RPMI8226 (cell line): ENCODE data around the gene CELF2.

Experiments
- DNase-seq: peaks from one replicate; pipeline ENCODE4 v3.0.0-alpha.2; 2015

The CELF2 gene

DNA sequence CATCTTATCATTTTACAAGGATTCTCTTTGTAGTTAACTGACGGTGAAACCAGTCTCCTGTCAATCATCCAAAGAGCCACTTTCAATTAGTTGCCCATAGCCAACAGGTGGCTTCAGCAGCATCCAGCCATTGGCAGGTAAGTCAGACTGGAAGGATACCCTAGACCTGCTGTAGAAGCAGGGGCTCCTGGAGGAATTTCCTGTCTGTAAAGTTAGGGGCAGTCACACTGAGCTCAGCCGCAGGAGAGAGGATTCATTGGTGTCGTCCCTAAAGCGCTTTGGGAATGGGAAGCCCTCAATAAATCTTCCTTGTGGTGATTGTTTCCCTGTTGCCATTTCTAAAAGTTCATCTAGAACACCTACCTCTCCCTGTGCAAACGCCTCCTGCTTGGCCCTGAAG lies 140.4 kb downstream of the CELF2 start:
- no peak for DNase-seq

DNA sequence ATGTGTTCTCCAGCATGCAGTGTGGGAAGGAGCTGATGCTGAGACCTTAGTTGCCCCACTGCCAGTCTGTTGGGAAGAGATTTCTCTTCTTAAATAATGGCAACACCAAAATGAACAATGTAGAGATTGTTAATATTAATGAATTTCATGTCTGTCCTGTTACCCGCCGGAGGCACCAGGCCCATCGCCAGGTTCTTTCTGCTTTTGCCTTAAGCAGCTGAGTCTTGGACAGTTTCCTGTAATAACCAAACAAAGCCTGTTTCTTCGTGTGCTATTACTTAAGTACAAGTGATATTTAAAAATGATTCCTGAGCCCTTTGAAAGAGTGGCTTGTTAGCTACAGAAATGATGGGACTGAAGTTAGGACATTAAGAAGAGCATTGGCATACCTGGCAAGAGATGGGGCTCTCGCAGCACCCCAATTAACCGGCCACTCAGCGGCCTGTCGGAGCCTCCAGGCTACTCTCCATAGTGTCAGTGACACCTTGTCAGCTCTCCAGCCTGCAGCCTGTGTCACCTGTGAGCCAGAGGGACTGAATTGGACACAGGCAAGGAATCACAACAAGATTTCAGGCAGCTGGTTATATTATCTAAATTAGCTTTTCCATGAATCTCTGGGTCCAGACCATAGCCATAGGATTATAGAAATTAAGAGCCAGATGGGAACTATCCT lies 142.0 kb downstream of the CELF2 start:
- DNase-seq = no peak

DNA sequence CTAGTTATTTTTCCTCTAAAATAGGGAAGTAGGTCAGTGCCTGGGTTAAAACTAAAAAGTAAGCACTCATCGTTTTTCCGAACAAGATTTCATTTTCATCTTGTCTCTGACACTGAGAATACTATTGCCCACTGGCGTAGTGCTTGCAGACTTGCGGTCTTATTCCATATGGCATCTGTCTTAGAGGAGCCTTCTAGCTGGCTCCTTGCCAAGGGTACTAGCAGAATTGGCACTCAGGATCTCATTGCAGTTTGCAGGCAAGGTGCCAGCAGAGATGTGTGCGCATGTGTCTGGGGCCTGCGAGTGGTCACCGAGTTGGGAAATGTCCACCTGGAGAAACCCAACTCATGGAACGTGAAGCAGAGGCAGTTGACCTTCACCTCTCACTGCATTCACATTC lies 143.4 kb downstream of the CELF2 start:
- DNase-seq = peak; percentile 95

DNA sequence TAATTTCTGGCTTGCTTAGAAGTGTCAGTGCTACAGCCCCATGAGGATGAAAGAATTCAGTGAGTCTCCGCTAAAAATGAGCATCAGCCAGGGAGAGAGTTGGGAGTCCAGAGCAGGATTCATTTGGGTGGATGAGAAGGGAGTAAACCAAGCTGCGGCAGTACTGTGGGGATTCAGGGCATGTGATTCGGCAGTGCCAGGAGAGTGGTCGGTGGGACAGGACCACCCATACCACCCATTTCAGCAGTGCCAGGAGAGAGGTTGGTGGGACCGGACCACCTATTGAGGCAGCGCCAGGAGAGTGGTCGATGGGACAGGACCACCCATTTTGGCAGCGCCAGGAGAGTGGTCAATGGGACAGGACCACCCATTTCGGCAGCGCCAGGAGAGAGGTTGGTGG lies 144.2 kb downstream of the CELF2 start:
- DNase-seq = no peak

DNA sequence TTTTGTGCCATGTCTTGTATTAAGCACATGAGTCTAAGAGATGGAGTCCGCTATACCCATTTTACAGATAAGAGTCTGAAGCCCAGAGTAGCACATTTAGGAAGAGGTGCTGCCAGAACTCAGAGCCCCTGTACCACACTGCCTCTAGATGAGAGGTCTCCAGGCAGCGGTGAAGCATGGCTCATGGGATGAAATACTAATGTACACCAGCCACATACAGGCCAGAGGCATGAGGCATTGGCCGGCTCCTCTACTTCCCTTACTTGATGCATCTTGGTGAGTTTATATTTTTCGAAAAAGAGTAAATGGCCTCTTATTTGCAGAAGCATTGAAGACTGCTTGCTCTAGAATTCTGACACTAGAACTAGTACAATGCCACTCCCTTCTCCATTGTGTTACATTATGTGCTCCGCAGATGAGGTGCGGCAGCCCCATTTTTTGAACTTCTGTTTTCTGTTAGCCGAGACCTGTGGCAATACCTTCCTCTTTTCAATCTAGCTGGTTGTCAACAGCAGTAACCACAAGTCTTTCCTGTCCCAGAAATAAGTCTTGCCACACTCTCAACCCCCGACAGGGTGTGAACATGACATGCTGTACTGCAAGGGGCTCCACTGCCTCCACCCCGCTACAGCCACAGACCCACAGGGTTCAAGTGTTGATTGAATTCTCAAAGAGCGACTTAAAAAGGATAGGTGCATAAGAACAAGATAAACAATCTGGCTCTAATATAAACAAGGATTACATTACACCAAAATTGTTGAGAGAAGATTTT lies 145.3 kb downstream of the CELF2 start:
- DNase-seq = peak; percentile 85

DNA sequence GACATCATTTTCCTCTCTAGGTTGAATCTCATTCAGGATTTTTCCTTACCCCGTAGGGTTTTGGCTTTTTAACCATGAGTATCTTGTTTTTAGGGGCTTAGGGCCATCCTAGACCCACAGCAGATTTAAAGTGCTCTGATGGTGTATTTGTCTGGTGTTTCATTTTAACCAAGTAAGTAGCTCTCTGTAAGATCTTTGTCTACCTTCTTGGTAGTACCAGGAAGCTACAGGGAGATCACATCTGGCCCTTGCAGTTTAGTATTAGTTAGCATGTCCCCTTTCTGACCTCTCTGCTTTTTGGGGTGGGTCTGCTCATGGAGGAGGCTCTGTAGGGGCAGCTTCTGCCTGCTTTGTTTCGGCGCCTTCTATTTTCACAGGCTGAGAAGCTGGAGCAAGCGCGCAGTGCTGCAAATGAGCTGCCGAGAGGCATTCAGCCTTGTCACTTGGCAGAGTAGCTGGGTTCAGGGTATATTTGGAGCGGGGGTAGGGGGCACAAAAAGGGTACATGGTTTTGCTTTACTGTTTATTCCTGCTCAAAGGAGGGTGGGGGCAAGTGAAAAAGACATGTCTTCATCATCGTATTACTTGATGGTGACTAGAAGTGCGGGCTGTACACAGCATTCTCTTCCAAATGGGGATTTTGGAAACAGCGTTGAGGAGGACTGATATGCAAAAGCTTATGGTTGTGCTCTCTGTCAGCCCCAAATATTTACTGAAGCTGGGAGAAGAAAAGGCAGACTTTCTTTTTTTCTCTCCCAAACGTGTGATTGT lies 146.3 kb downstream of the CELF2 start:
- peak; percentile 32 for DNase-seq

DNA sequence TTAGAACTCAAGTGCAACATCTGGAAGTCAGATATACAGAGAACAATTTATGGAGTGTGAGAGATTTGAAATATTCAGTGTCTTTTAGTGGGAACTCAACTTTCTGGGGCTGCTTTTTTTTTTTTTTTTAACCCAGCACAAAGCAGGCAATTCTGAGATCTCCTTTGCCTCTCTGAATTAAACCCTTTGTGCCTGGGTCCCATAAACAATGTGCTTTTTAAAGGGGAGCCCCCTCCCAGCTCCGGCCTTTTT lies 146.8 kb downstream of the CELF2 start:
- DNase-seq = no peak

DNA sequence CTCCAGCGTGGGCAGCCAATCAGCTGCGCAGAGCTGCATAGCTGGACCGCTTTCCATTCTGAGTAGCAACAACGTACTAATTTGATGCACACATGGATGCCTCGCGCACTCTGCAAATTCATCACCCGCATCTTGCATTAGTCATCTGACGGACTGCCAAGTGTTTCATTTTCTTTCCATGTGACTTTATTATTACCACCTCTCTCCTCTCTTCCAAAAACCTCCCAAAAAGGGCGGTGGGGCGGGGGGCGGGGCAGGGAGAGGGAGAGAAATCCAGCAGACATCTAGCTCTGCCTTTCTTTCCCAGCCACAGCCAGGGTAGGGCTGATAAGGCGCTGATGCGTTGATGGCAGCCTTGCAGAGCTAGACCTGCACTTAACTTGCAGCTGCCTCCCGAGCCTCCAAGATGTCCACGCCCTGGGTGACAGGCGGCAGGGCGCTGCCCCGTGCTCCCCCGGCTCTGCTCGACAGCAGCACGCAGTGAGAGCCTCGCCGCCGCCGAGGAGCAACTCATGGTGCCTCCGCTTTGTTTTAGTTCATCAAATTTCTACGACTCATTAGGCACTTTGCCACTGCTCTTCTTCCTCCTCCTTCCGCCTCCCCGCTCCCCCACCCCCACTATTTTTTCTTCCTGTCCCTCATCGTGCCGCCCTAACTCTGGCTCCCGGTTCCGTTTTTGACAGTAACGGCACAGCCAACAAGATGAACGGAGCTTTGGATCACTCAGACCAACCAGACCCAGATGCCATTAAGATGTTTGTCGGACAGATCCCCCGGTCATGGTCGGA lies 147.3 kb downstream of the CELF2 start:
- DNase-seq = peak; percentile 77

DNA sequence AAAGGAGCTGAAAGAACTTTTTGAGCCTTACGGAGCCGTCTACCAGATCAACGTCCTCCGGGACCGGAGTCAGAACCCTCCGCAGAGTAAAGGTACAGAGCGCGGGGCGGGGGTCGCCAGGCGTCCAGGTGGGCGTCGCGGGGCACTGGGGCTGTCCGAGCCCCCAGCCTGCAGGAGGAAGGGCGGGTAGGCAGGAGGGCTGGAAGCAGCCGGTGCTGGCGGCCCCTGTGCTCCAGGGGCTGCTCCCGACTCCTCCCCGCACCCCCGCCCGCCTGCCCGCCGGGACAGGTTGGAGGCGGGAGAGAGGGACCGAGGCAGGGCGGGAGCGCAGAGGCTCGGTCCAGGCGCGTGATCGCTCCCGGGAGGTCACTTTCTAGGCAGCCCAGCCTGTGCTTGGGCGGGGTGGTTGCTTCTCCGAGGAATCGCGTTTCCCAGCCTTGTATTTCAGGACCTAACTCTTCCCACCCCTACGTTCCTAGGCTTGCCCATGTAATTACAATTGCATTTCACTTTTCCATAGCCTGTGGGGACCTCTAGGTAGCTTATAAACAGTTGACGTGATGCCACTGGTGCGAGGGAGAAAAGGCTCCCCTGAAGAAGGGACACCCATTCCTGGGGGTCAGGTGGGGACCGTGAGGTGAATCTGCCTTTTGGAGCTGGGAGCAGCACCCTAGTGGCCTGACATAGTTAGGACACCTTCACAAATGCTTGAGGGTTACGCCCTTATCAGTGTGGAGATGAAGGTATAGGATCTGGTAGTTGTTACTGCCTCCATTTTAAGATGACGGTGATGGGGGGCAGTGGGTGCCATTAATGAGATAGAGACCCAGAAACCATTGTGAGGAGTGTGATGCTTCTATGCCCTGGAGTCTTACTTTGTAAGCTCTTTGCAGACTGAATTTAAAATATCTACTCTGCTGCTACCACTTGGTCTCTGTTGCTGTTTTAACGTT lies 148.2 kb downstream of the CELF2 start:
- DNase-seq = peak; percentile 86

DNA sequence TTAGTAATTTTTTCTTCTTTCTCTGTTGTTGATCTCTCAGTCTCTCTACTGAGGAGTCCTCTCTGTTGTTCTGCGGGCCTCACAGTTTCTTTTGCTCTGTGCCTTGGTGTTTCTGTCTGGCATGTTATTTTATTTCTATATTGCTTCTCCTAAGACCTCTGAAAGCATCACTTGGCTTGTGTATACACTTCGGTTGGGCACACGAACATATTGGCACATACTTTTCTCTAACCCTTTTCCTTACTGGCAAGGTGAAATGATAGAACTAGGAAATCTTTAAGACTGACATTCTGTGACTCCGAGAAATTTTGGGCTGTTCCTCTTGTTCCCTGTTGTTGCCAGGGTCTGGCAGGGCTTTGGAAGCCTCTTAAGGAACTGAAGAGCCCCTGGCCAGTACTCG lies 148.9 kb downstream of the CELF2 start:
- no peak for DNase-seq

DNA sequence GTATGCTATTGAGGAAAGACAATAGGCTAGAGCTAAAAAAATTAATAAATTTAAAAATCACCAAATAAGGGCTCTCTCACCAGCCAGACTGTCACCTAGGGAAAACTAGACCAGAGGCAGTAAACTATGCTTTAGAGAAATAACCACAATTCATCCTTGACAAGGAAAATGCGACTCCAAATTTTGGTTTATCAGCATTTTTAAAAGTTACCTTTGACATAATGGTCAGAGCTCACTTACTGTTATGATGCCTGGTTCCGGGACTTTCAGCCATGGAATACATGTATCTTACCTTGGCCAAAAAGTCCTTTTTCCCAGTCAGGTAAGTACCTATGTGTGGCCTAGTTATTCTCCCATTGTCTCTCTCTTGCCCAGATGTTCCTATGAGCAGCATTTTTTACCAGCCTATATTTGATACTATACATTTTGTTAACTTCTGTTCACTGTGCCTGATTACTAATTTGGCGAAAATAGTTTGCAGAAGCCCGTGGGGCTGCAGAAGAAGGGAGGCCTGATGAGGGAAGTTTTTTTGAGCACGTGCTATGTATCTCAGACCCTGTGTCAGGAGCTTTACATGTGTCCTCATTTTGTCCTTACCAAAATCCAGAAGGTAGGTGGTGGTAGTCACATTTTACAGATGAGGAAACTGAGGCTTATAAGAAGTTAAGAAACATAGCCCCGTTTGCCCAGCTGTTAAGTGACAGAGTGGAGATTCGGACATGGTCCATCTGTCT lies 149.7 kb downstream of the CELF2 start:
- DNase-seq = no peak

DNA sequence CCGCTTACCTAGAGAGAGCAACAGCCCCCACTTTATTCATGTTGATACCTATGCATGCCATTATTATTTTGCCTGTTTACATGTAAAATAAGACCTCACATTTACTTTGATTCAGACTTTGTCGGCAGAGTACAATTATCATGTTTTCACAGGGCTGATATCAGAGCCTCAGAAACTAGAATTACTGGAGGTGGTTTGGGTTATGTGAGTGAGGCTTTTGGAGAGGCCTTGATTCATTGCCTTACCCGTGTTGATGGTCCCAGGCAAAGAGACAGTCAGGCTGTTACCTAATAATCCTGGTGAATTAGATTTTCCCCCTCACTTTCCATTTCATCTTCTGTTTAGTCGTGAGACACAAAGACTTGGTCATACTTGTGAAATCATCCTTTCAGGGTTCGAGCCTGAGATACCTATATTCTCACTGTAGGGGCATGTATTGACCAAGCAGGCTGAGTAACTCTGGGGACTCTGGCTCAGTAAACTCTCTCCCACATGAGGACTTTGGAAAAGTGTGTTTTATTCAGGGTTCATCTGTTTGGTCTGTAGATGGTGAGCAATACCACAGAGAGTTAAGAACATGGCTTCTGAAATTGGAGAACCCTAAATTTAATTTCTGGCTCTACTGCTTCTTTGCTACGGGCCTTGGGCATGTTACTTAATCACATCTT lies 150.9 kb downstream of the CELF2 start:
- no peak for DNase-seq

DNA sequence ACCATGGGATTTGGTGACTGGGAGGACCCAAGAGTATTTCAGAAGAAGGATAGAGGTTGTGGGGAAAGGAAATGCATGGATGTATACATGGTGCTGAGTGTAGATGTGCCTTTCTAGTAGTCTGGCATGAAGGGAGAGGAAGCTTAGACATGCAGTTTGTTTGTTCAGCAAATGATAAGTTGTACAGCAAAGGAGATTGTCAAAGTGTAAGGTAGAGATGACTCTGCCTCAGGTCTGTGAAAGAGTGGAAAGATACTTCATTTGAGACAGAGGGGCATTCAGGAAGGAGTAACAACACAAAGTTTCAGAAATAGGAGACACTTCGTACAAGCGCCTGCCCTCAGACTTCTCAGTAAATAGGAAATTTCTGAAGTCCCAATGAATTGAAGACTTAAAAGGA lies 152.3 kb downstream of the CELF2 start:
- no peak for DNase-seq

DNA sequence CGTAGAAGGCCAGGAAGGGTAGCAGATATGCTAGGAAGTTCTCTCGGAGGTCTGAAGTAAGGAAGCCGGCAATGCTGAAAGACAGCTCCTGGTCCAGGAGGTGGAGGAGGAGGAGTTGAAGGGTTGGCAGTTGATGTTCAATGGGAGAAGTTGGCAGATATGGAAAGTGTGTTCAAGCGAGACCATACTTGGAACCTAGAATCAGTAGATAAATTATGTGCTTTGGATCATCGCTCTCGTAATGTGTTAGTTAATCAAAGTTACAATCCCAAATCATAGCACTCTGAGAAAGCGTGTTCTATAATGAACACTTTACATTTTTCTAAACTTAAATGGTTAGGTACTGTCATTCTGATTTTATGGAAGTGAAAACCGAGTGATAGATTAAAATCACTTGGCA lies 152.9 kb downstream of the CELF2 start:
- no peak for DNase-seq

DNA sequence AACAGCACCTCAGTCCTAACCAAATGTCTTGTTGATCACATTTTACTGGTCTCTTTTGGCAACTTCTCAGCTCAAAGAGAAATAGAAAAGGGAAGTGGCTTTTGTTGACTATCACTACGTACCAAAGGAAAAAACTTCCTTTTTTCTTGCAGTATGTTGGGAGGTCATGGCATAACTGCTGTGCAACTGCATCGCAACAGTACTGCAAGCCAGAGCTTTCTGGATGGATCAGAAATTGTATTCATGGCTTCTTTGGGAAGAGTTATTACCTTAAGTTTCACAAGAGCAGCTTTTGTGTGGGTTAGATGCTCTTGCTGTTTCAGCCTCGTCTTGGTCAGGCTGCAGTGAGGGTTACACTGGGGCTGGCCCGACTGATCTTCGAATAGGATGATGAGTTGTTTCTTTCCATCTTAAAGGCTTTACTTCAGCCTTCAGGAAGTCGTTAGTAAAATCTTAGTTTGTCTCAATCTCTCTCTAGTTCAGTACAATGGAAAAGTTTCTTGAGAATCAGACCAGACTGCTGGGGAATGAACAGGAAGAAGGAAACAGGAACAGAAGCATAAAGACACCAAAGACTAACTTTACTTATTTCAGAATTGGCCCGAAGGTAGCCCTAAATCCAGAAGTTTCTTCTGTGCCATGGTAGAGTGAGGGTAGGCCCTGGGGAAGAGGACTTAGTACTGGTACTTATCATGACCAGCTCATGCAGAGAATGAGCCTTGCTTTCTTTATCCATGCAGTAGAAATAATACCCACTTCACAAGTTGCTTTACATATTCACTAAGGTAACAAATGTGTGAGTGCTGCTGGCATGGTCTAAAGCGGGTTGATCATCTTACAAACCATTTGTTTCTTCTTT lies 153.6 kb downstream of the CELF2 start:
- DNase-seq = peak; percentile 57

DNA sequence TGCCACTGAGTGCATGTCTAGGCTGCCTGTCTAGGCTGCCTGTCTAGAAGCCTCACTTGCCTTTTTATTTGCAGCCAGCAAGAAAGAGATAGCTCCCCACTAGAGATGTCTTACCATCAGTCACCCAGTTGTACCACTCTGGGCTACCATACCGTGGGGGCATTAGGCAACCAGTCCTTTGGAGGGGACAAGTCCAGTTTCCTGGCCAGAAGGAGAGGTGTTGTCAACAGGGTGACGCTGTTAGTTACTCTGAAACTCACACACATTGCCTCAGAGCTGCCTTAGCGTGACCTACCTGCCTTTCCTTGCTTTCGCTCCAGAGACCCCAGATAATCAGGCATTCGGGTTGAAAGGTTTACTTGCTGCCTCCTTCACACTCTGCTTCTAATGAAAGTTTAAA lies 155.4 kb downstream of the CELF2 start:
- DNase-seq = no peak

DNA sequence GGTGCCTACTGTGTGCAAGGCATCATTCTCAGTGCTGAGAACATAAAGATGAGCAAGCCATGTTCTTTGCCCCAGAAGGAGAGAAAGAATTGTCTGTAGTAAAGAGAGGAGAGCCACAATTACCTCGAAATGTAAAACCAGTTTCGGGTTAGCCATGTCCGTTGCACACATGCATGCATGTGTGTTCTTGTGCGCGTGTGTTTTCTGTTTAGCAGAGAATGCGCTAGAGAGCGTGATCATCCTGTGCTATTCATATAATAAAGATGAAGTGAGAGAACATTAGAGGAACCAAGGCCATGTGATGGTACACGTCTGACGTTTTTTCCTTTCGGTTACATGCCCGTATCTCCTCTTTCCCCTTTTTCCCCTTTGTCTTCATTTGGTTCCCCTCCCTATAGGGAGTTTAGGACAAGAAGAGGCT lies 158.2 kb downstream of the CELF2 start:
- peak; percentile 24 for DNase-seq

DNA sequence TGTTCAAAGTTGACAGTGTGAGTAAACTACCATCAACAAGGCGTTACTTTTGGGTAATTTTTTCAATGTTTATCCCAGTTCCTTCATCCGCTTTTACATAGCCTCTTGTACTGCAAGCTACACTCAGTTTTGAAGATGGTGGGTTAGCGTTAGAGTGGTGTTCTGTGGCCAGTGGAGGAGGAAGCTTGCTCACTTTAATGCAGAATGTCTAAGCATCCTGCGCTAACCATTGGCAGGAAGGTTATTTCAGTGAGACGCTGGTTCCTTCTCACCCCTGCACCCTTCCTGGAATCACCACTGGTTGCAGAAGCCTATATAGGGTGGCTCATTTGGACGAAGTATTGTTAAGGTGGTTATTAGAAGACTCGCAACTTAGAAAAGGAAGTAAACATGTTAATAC lies 159.1 kb downstream of the CELF2 start:
- no peak for DNase-seq

DNA sequence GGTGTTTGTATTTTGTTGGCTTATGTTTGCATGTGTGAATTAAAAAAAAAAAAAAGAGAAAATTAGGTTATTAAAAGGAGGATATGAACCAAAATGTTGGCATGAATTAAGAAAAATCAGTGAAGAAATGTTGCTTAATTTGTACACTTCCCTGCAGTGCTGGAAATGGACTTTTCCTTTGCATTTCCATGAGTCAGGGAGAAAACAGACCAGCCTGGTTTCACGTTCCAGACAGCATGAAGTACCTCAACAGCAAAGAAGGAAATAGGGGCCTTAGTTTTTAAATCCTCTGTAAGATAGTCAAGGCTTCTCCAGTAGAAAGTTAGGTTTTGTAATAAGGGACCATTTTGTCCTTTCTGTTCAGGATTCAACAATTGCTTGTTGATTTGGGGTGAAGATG lies 159.7 kb downstream of the CELF2 start:
- DNase-seq = no peak

DNA sequence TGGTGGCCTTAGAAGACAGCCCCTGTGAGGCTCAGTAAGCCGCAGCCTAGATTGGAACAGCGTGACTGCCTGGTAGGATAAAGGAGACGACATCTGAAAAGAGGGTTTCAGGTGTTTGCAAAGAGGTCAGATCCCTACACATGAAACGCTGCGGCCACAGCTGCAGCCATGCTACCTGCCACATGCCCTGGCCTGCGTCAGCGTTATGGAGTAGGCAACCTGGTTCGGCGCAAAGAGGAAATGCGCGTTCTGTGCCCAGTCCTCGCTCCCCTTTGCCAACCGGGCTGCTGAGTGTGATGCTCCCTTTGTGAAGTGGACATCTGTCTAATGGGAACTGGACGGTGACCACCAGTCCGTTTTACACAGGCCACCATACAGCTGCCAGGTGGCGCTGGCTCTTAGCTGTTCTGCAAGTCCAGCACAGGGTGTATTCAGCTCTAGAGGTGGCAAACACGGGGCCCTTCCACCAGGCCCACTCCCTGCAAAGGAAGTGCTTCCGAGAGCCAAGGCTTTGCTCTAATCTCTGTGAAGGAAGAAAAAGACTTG lies 160.3 kb downstream of the CELF2 start:
- peak; percentile 48 for DNase-seq
